GM12872 (cell line): Measurements from ENCODE around the gene QKI.

Source experiments
- TF ChIP-seq, protein P1 (sequence below): IDR thresholded peaks from 3 replicates; pipeline ENCODE4 v1.5.1; 2011; ENCODE audit warnings: low read depth, mild to moderate bottlenecking, low read length, moderate library complexity; ENCODE audit not compliant: insufficient read depth

Gene QKI

DNA sequence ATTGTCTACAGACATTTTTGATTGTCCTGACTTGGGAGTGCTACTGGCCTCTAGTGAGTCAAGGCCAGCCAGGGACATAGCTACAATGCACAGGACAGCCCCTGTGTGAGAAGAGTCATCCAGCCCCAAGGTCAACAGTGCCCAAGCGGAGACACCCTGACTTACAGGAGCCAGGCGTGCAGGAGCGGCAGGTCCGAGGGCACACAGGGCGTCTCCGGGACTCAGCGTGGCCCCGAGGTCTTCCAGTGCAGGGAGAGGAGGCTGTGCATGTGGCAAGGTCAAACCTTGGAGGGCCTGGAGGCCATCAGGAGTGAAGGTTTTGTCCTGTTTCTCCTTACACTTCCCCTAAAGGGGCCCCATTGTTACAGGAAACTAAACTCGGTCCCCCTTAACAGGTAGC is 41.3 kb upstream of the QKI start:
- TF ChIP-seq, protein P1, sequence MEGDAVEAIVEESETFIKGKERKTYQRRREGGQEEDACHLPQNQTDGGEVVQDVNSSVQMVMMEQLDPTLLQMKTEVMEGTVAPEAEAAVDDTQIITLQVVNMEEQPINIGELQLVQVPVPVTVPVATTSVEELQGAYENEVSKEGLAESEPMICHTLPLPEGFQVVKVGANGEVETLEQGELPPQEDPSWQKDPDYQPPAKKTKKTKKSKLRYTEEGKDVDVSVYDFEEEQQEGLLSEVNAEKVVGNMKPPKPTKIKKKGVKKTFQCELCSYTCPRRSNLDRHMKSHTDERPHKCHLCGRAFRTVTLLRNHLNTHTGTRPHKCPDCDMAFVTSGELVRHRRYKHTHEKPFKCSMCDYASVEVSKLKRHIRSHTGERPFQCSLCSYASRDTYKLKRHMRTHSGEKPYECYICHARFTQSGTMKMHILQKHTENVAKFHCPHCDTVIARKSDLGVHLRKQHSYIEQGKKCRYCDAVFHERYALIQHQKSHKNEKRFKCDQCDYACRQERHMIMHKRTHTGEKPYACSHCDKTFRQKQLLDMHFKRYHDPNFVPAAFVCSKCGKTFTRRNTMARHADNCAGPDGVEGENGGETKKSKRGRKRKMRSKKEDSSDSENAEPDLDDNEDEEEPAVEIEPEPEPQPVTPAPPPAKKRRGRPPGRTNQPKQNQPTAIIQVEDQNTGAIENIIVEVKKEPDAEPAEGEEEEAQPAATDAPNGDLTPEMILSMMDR, result no peak

DNA sequence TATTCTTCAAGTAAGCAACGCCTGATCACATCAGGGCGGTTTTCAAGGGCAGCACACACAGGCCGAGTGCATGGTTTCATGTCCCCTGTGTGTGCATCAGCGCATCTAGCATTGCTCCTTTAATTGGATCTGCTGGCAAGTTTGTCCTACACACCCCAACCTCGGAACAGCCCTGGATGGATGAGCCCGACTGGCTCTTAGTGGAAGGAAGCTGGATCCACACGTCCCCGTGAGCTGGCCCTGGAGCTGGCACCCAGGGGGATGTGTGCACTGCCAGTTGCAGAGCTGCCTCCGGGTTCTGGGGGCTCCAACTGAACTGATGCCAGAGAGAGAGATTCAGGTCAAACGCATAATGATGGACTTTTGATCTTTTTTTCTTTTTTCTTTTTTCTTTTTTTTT is 39.2 kb upstream of the QKI start:
- TF ChIP-seq, protein P1, result no peak

DNA sequence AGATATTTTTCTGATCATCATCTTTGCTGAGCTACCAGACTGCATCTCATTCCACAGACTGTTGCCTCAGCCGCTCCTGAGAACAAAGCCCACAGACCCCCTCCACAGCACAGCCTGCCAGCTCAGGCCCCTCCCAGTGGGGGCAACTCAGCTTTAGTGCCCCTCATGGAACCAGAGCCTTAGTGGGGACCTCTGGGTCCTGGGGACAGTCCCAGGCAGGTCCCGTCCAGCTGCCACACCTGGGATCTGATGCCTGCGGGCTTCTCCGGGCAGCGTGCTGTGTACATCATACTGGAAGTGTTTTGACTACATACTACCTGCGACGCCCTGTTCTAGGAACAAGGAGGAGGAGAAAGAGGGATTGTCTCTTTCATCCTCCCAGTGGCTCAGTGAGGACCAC is 38.3 kb upstream of the QKI start:
- TF ChIP-seq, protein P1, result no peak

DNA sequence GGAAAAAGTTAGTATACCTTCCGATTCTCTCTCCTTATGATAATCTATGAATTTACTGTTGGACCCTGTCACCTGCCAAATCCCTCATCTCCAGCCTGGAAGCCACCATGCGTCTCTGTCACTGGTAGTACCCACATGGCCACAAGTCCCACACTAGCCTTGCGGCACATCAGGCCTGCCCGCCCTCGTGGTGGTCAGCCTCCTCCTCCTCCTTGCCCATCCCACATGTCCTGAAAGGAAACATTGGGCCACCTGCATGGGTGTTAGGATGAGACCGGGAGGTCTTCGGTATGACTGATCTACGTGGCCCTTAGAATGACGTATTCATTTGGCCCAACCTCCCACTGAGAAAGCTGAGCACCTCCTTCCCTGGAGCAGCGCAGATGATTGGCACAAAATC is 37.0 kb upstream of the QKI start:
- TF ChIP-seq, protein P1, result no peak

DNA sequence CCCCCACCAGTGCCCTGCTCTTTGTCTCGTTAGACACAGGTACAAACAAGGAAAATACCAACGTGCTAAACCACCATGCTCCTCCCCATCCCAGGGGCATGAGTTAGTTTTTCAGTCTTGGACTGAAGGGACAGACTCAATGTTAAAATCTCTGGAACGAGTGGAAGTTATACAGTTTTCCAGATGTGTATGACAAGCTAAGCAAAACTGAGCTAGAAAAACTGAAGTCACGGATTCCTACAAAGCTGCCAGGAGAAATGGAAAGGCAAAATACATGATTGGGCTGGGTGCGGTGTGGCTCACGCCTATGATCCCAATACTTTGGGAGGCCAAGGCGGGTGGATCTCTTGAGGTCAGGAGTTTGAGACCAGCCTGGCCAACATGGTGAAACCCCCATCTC is 34.3 kb upstream of the QKI start:
- TF ChIP-seq, protein P1, result no peak

DNA sequence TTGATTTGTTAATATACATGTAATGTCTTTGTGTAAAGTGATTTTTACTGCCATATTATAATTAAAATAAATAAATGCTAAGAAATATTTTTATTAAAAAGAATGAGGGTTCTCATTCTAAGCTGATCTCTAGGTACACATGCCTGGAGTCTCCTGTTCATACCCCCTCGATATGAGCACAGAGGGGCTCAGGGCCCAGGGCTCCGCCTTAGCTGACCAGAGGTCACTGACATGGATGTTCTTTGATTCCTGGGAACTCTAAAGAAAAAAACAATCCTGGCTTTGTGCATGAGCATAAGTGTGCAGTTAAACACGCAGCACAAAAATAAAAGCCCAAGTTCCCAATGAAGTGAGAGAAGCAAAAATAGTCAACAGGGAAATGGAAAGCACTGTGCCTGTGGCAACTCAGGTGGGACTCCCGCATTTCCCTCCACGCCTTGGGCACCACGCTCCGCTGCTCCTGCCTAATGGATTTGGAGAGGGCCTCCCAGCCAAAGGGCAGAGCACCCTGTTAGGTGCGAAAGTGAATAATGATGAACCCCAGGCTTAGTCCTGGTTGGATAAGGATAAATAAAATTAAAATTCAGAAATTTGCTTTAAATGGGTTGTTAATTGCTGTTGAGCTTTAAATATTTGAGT is 33.3 kb upstream of the QKI start:
- TF ChIP-seq, protein P1, result no peak

DNA sequence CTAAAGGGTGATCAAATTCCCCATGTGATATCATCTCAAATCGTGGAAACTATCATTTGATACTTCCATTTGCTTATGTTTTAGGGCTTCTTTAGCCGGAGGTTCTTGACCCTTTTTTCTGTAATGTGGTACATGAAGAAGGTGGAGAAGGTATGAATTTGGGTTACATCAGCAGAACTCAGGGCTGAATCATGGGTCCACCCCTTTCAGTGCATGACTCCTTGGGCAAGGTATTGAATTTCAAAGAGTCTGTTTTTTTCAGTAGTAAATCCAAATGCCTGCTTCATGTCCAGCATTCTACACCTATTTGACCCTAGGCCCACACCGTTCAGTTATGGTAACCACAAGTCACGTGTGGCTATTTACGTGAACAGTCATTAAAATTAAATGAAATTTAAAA is 30.6 kb upstream of the QKI start:
- TF ChIP-seq, protein P1, result no peak

DNA sequence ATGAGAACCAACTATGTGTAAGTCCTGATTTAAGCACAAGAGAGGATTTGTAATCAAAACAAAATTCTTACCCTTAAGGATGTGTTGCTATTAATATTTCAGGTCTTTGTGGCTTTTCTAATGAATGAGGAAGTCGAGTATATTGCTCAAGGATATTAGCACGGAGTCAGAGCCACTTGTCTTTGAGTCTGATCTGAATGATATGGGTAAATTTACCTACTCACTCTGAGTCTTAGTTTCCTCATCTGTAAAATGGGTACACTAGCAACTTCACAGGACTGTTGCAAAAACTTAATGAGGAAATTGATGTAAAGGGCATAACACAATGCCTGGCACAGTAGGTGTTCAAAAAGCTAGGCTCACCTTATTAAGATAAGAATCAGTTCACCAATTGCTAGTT is 30.0 kb upstream of the QKI start:
- TF ChIP-seq, protein P1, result no peak
